Jurkat, Clone E6-1 (cell line): ENCODE data around the gene CEBPZOS. TPM values are rescaled to one million over a fixed set of nuclear protein-coding genes. Genes with fewer than 3 reads are reported as not detected.

Source experiments
- DNase-seq: peaks from one replicate; pipeline ENCODE4 v3.0.0-alpha.2; 2011; ENCODE audit warnings: low read depth, low spot score
- H3K4me3 ChIP-seq: 2 replicates; pipeline ENCODE4 v1.5.1; 2011; ENCODE audit warnings: mild to moderate bottlenecking, low read length, control low read depth, moderate library complexity
- polyA plus RNA-seq: library from polyadenylated mRNA; unstranded; fragments of >200 nt; gene quantifications from one replicate; pipeline ENCODE4 v1.2.1, GENCODE V29; 2012; ENCODE audit warnings: missing spikeins; ENCODE audit not compliant: insufficient read length, insufficient read depth

The CEBPZOS gene
- 1.2 TPM for polyA plus RNA-seq

GRCh38 chr2:37196320-37197195 is at the start of gene CEBPZOS:
CEBPZOS (plus strand) TSS chr2:37196496; CDS start chr2:37199705, 3,209 bp downstream.
- peak; percentile 55 for DNase-seq
- peak within 1 kb of the TSS; percentile 70 for H3K4me3 ChIP-seq

- DNase-seq = no peak
- no peak overlapping the region for H3K4me3 ChIP-seq
Observed at GRCh38 chr2:37148325-37148724, 48.0 kb upstream of the CEBPZOS start.

GRCh38 chr2:37149626-37150322 is 46.5 kb upstream of the CEBPZOS start:
- H3K4me3 ChIP-seq = no peak overlapping the region
- DNase-seq = no peak

- no peak overlapping the region for H3K4me3 ChIP-seq
- DNase-seq = no peak
Observed at GRCh38 chr2:37153224-37153623, 43.1 kb upstream of the CEBPZOS start.

GRCh38 chr2:37154785-37155184 is 41.5 kb upstream of the CEBPZOS start:
- no peak for DNase-seq

GRCh38 chr2:37156071-37156856 is 40.0 kb upstream of the CEBPZOS start:
- DNase-seq = no peak

More at GRCh38 chr2:37154785-37155184, 41.5 kb upstream of the CEBPZOS start:
- no peak overlapping the region for H3K4me3 ChIP-seq

GRCh38 chr2:37156857-37157714 is 39.2 kb upstream of the CEBPZOS start, which contains the start of gene EIF2AK2:
EIF2AK2 (minus strand) TSS chr2:37156980; CDS start chr2:37147806, 9,174 bp downstream.
- DNase-seq = peak; percentile 46
- peak within 1 kb of the TSS; percentile 65 for H3K4me3 ChIP-seq

More at GRCh38 chr2:37156071-37156856, 40.0 kb upstream of the CEBPZOS start:
- H3K4me3 ChIP-seq = peak overlapping the region; percentile 65

- no peak overlapping the region for H3K4me3 ChIP-seq
- no peak for DNase-seq
Observed at GRCh38 chr2:37164757-37165156, 31.5 kb upstream of the CEBPZOS start.

- H3K4me3 ChIP-seq = no peak overlapping the region
Observed at GRCh38 chr2:37167636-37168180, 28.6 kb upstream of the CEBPZOS start.

GRCh38 chr2:37168217-37168981 is 27.9 kb upstream of the CEBPZOS start:
- no peak overlapping the region for H3K4me3 ChIP-seq
- no peak for DNase-seq

More at GRCh38 chr2:37167636-37168180, 28.6 kb upstream of the CEBPZOS start:
- DNase-seq = no peak

- no peak for DNase-seq
- H3K4me3 ChIP-seq = no peak overlapping the region
Observed at GRCh38 chr2:37171624-37171950, 24.7 kb upstream of the CEBPZOS start.

GRCh38 chr2:37173741-37174140 is 22.6 kb upstream of the CEBPZOS start:
- no peak for DNase-seq
- H3K4me3 ChIP-seq = no peak overlapping the region

GRCh38 chr2:37180006-37180639 is 16.2 kb upstream of the CEBPZOS start:
- no peak for DNase-seq
- H3K4me3 ChIP-seq = no peak overlapping the region

GRCh38 chr2:37180640-37181039 is 15.7 kb upstream of the CEBPZOS start:
- no peak for DNase-seq
- H3K4me3 ChIP-seq = no peak overlapping the region

GRCh38 chr2:37181726-37182684 is 14.3 kb upstream of the CEBPZOS start:
- no peak overlapping the region for H3K4me3 ChIP-seq
- DNase-seq = no peak

GRCh38 chr2:37188570-37188969 is 7.7 kb upstream of the CEBPZOS start, which contains the start of gene SULT6B1:
SULT6B1 (minus strand) TSS chr2:37188670; CDS start chr2:37188640, 30 bp downstream.
- DNase-seq = no peak
- no peak within 1 kb of the TSS for H3K4me3 ChIP-seq
